Measurements from ENCODE around the gene TGM4. TPM values are rescaled to one million over a fixed set of nuclear protein-coding genes. Genes with fewer than 3 reads are reported as not detected.

Gene TGM4
- total and polyA plus RNA-seq, 2 experiments from 2014 or later, result not detected

- Histone ChIP-seq H3K27ac (ENCODE audit: low read depth) (no peak overlapping the region), H3K9me2 (ENCODE audit: insufficient read depth) (no peaks in the 10 kb centered on the region), H3K4me3 (no peak overlapping the region), H3K27me3 (ENCODE audit: insufficient read depth) (no peaks in the 10 kb centered on the region), H4K20me1 (replicated peaks; ENCODE audit: insufficient read depth) (no peaks in the 10 kb centered on the region), H2AFZ (no peak overlapping the region), H3K36me3 (ENCODE audit: insufficient read depth) (peaks cover 37% of the 10 kb centered on the region), H3K79me2 (replicated peaks; ENCODE audit: insufficient read depth) (no peaks in the 10 kb centered on the region), H3K4me1 (ENCODE audit: insufficient read depth) (no peaks in the 10 kb centered on the region), H3F3A (replicated peaks; ENCODE audit: low read depth) (no peaks in the 10 kb centered on the region), H3K4me2 (no peak overlapping the region)
- H3K9me3 Mint-ChIP-seq, result peaks cover 26% of the 10 kb centered on the region
- DNase-seq (ENCODE audit: low spot score) (no peak), ATAC-seq (no peak)
- H3K36me3 Mint-ChIP-seq (ENCODE audit: low read depth), result peaks cover 76% of the 10 kb centered on the region
- H3K4me1 Mint-ChIP-seq, result no peaks in the 10 kb centered on the region
- no peak overlapping the region for H3K4me3 Mint-ChIP-seq
- no peaks in the 10 kb centered on the region for H3K27me3 Mint-ChIP-seq (ENCODE audit: insufficient read depth, low read depth, poor library complexity)
- no peak overlapping the region for H3K27ac Mint-ChIP-seq
- TF ChIP-seq CREB1 (CRISPR knock-in tag; IDR thresholded peaks at IDR 0.05; ENCODE audit: low read depth) (no peak), CTCF (conservative IDR thresholded peaks at IDR 0.05; ENCODE audit: low read depth in 2 of 2) (no peak), ZNF331 (CRISPR knock-in tag; IDR thresholded peaks at IDR 0.05; ENCODE audit: low read depth) (no peak), ETS1 (IDR thresholded peaks at IDR 0.05) (no peak), EZH2 (IDR thresholded peaks at IDR 0.05; ENCODE audit: low read depth, unreplicated experiment) (no peak), EZH2phosphoT487 (IDR thresholded peaks at IDR 0.05; ENCODE audit: unreplicated experiment) (no peak), REST (IDR thresholded peaks at IDR 0.05; ENCODE audit: unreplicated experiment) (no peak), ZNF462 (CRISPR knock-in tag; IDR thresholded peaks at IDR 0.05) (no peak), NANOG (IDR thresholded peaks at IDR 0.05; ENCODE audit: borderline replicate concordance) (no peak), JUNB (IDR thresholded peaks at IDR 0.05; ENCODE audit: unreplicated experiment) (no peak), ZNF114 (CRISPR knock-in tag; IDR thresholded peaks at IDR 0.05) (no peak), STAT1 (IDR thresholded peaks at IDR 0.05; ENCODE audit: unreplicated experiment) (no peak), POLR2AphosphoS5 (IDR thresholded peaks at IDR 0.05; ENCODE audit: low read depth) (no peak)
These were observed 49.0 kb upstream of the TGM4 start for GRCh38 chr3:44825264-44825925.
